Astrocyte (in vitro differentiated cells and primary cell): ENCODE results near the gene ARAP1. TPM values are rescaled to one million over a fixed set of nuclear protein-coding genes. Genes with fewer than 3 reads are reported as not detected.

Source experiments
- DNase-seq: peaks from one replicate; pipeline ENCODE4 v3.0.0-alpha.2; 2010; ENCODE audit warnings: low read depth
- FAIRE-seq: peaks from 2 replicates; lab custom pipeline; 2011; peaks lifted over from hg19 to GRCh38; lab: Jason Lieb, UNC
- H2AFZ ChIP-seq: 2 replicates; pipeline ENCODE4 v1.6.0; 2012; ENCODE audit warnings: low read depth, low read length, inconsistent platforms
- H3K27ac ChIP-seq: 2 replicates; pipeline ENCODE4 v1.5.1; 2011; ENCODE audit warnings: low read depth, low read length, inconsistent platforms
- H3K27me3 ChIP-seq: 2 replicates; pipeline ENCODE4 v1.6.0; 2011; ENCODE audit warnings: low read length, inconsistent platforms; ENCODE audit not compliant: insufficient read depth
- H3K36me3 ChIP-seq: 2 replicates; pipeline ENCODE4 v1.5.1; 2011; ENCODE audit warnings: low read length, inconsistent platforms; ENCODE audit not compliant: insufficient read depth
- H3K4me1 ChIP-seq: 2 replicates; pipeline ENCODE4 v1.5.1; 2011; ENCODE audit warnings: low read length, inconsistent platforms; ENCODE audit not compliant: insufficient read depth
- H3K4me2 ChIP-seq: 2 replicates; pipeline ENCODE4 v1.6.0; 2012; ENCODE audit warnings: low read length, inconsistent platforms
- H3K4me3 ChIP-seq: 2 replicates; pipeline ENCODE4 v1.5.1; 2011; ENCODE audit warnings: low read depth, mild to moderate bottlenecking, low read length, inconsistent platforms; ENCODE audit not compliant: insufficient read depth
- H3K79me2 ChIP-seq: 2 replicates; pipeline ENCODE4 v1.6.0; 2012; ENCODE audit warnings: mild to moderate bottlenecking, low read length, inconsistent platforms; ENCODE audit not compliant: insufficient read depth
- H3K9ac ChIP-seq: 2 replicates; pipeline ENCODE4 v1.6.0; 2012; ENCODE audit warnings: mild to moderate bottlenecking, low read length, inconsistent platforms
- H3K9me3 ChIP-seq: 2 replicates; pipeline ENCODE4 v1.5.1; 2012; ENCODE audit warnings: low read depth, mild to moderate bottlenecking, low read length, inconsistent platforms; ENCODE audit not compliant: insufficient read depth
- H4K20me1 ChIP-seq: 2 replicates; pipeline ENCODE4 v1.6.0; 2012; ENCODE audit warnings: low read length, inconsistent platforms; ENCODE audit not compliant: insufficient read depth
- H3K27ac Mint-ChIP-seq: one replicate; pipeline ENCODE4 v1.8.0; 2021; ENCODE audit warnings: mild to moderate bottlenecking, mixed read lengths; ENCODE audit not compliant: unreplicated experiment
- H3K27me3 Mint-ChIP-seq: one replicate; pipeline ENCODE4 v1.8.0; 2021; ENCODE audit warnings: low read depth, mixed read lengths; ENCODE audit not compliant: unreplicated experiment
- H3K36me3 Mint-ChIP-seq: one replicate; pipeline ENCODE4 v1.8.0; 2021; ENCODE audit warnings: low read depth, mixed read lengths; ENCODE audit not compliant: unreplicated experiment
- H3K4me1 Mint-ChIP-seq: one replicate; pipeline ENCODE4 v1.8.0; 2021; ENCODE audit warnings: low read depth, mixed read lengths; ENCODE audit not compliant: unreplicated experiment
- H3K4me3 Mint-ChIP-seq: one replicate; pipeline ENCODE4 v1.8.0; 2021; ENCODE audit warnings: mild to moderate bottlenecking, moderate library complexity, mixed read lengths; ENCODE audit not compliant: unreplicated experiment
- H3K9me3 Mint-ChIP-seq: one replicate; pipeline ENCODE4 v1.8.0; 2021; ENCODE audit warnings: mild to moderate bottlenecking, mixed read lengths; ENCODE audit not compliant: unreplicated experiment
- CTCF ChIP-seq: IDR thresholded peaks from 2 replicates; pipeline ENCODE4 v1.5.1; 2011; ENCODE audit warnings: low read depth, mild to moderate bottlenecking, inconsistent platforms, low read length, moderate library complexity; ENCODE audit not compliant: insufficient read depth
- EZH2 ChIP-seq: IDR thresholded peaks from 2 replicates; pipeline ENCODE4 v1.6.1; 2012; ENCODE audit warnings: mild to moderate bottlenecking, low read length, inconsistent platforms; ENCODE audit not compliant: insufficient read depth
- microRNA-seq: library from miRNA; unstranded; fragments of <30 nt; microRNA quantifications from one replicate; pipeline ENCODE4 v1.2.0, GENCODE V29; 2020
- total RNA-seq: library from RNA; stranded (reverse); gene quantifications from 2 replicates; pipeline ENCODE4 v1.2.1, GENCODE V29; 2021

Gene ARAP1
- total RNA-seq, 1 donor from 2014 or later: 31.9 TPM

- Histone ChIP-seq H3K36me3 (no peaks in the 10 kb centered on the region), H3K4me1 (peaks cover 14% of the 10 kb centered on the region), H3K79me2 (no peaks in the 10 kb centered on the region), H3K9ac (no peak overlapping the region), H3K9me3 (no peaks in the 10 kb centered on the region), H3K27ac (no peak overlapping the region), H3K4me2 (no peak overlapping the region), H3K4me3 (no peak overlapping the region), H4K20me1 (peaks cover 2% of the 10 kb centered on the region), H3K27me3 (peaks cover 12% of the 10 kb centered on the region), H2AFZ (no peak overlapping the region)
- Mint-ChIP-seq H3K36me3 (no peaks in the 10 kb centered on the region), H3K9me3 (no peaks in the 10 kb centered on the region), H3K27ac (no peak overlapping the region), H3K27me3 (peaks cover 54% of the 10 kb centered on the region), H3K4me3 (no peak overlapping the region), H3K4me1 (no peaks in the 10 kb centered on the region)
- FAIRE-seq (no peak), DNase-seq (no peak)
- TF ChIP-seq EZH2 (no peak), CTCF (no peak)
These were observed 116.8 kb downstream of the ARAP1 start for GRCh38 chr11:72635309-72635915.

Small RNA genes within 50 kb of the gene (microRNA-seq; reads per million reads assigned to microRNA genes)
- gene MIR4692: not detected

Other genes with a start within 250 kb of the ARAP1 start
- gene PDE2A, start 78.0 kb downstream of the ARAP1 start, total RNA-seq: 0.75 and 0.82 TPM in 2 replicates
- gene STARD10, start 41.6 kb upstream of the ARAP1 start, total RNA-seq: 38.4 and 42.3 TPM in 2 replicates
- 9.6 and 11.7 TPM in 2 replicates for gene ATG16L2, start 62.0 kb upstream of the ARAP1 start, total RNA-seq